GM12878 (cell line): Measurements from ENCODE around the gene PMIS2. TPM values are rescaled to one million over a fixed set of nuclear protein-coding genes. Genes with fewer than 3 reads are reported as not detected.

Experiments used
- BCL3 ChIP-seq: IDR thresholded peaks from 2 replicates; pipeline ENCODE4 v1.6.1; 2011; ENCODE audit warnings: borderline replicate concordance, low read depth, mild to moderate bottlenecking, moderate library complexity, low read length; ENCODE audit not compliant: insufficient read depth, poor library complexity, severe bottlenecking
- E2F4 ChIP-seq: IDR thresholded peaks from 2 replicates; pipeline ENCODE4 v1.6.1; 2012; ENCODE audit warnings: low read depth, low read length, improper control_type of control experiment
- NKRF ChIP-seq: fragments of 450-650 bp; conservative IDR thresholded peaks from 2 replicates; pipeline ENCODE4 v1.6.1; 2017; ENCODE audit warnings: mild to moderate bottlenecking, moderate library complexity
- SMAD5 ChIP-seq: IDR thresholded peaks from 2 replicates; pipeline ENCODE4 v1.6.1; 2016; ENCODE audit warnings: antibody characterized with exemption, low read depth
- SRF ChIP-seq, 2 experiments: IDR thresholded peaks; 2 replicates each; pipeline ENCODE4 v1.6.1; 2011; ENCODE audit warnings: low read depth in 2 of 2, low read length in 2 of 2, mild to moderate bottlenecking in 1 of 2, moderate library complexity in 1 of 2
- ZZZ3 ChIP-seq: IDR thresholded peaks from 2 replicates; pipeline ENCODE4 v1.6.1; 2011; ENCODE audit warnings: low read depth; ENCODE audit not compliant: control insufficient read depth, insufficient read length
- polyA plus RNA-seq, 11 experiments: library from polyadenylated mRNA; depleted of rRNA in 4 of 11; unstranded in 6 of 11; stranded (reverse) in 5 of 11; fragments of >200 nt; fragmentation: Nextera tagmentation in 4 of 11; fragmentation: Illumina TruSeq in 1 of 11; extraction: Ambion mirVana in 4 of 11; extraction: Trizol in 1 of 11; gene quantifications; 1 replicate in 1 of 11; 2 replicates in 10 of 11; pipeline versions ENCODE4 v1.2.1 to v1.2.3, GENCODE V29; 2011 to 2016; ENCODE audit warnings: inconsistent platforms in 2 of 11, missing spikeins in 2 of 11, low read depth in 1 of 11
- total RNA-seq, 4 experiments: library from RNA; depleted of rRNA in 3 of 4; stranded (reverse); fragments of >200 nt in 3 of 4; fragmentation: Illumina TruSeq in 1 of 4; extraction: Trizol in 1 of 4; gene quantifications; 2 replicates each; pipeline versions ENCODE4 v1.2.1 to v1.2.3, GENCODE V29; 2013 to 2021

PMIS2 gene
- total and polyA plus RNA-seq, 10 of the 15 experiments (the other 5 are each of a cell fraction or from before 2014, with no cell fraction given): not detected

GRCh38 chr19:35543280-35544109 lies 42.5 kb upstream of the PMIS2 start (continued):
- no peak for TF ChIP-seq BCL3
- no peak for TF ChIP-seq SRF (IDR thresholded peaks at IDR 0.05; ENCODE audit: low read depth in 2 of 2, low read length in 2 of 2)
- no peak for TF ChIP-seq E2F4
- TF ChIP-seq SMAD5: no peak
- no peak for TF ChIP-seq NKRF
- no peak for TF ChIP-seq ZZZ3
